T-helper 17 cell (primary cell): ENCODE data around the gene CCDC187. TPM values are rescaled to one million over a fixed set of nuclear protein-coding genes. Genes with fewer than 3 reads are reported as not detected.

Experiments used
- ATAC-seq: fragments of 150-1000 bp; cut with Tn5 transposase; 2 replicates; pipeline ENCODE4 v1.10.0; 2021; ENCODE audit warnings: mild to moderate bottlenecking, moderate library complexity
- DNase-seq, 3 donors: peaks; one replicate each; pipeline versions ENCODE4 v3.0.0 to v3.0.0-alpha.2; 2020 to 2021
- H3K9me3 ChIP-seq: one replicate; pipeline ENCODE4 v1.7.0; 2013; ENCODE audit warnings: low read length, mild to moderate bottlenecking; ENCODE audit not compliant: control insufficient read depth, poor library complexity, severe bottlenecking
- H3K27ac Mint-ChIP-seq: one replicate; pipeline ENCODE4 v1.8.0; 2022; ENCODE audit warnings: mild to moderate bottlenecking, moderate library complexity, mixed read lengths
- H3K27me3 Mint-ChIP-seq: one replicate; pipeline ENCODE4 v1.8.0; 2022; ENCODE audit warnings: mixed read lengths
- H3K36me3 Mint-ChIP-seq: one replicate; pipeline ENCODE4 v1.8.0; 2022; ENCODE audit warnings: low read depth, mixed read lengths
- H3K4me1 Mint-ChIP-seq: one replicate; pipeline ENCODE4 v1.8.0; 2022; ENCODE audit warnings: mild to moderate bottlenecking, mixed read lengths
- H3K4me3 Mint-ChIP-seq: one replicate; pipeline ENCODE4 v1.8.0; 2022; ENCODE audit warnings: mild to moderate bottlenecking, moderate library complexity, mixed read lengths
- total RNA-seq, 4 donors: library from RNA in 2 of 4; stranded (reverse) in 2 of 4; gene quantifications; one replicate each; pipeline ENCODE4 v1.2.3 and lab custom pipeline; 2022 to 2026

CCDC187 gene
- total RNA-seq, 2 donors from 2014 or later, result 0.12 TPM; not detected in 1

DNA sequence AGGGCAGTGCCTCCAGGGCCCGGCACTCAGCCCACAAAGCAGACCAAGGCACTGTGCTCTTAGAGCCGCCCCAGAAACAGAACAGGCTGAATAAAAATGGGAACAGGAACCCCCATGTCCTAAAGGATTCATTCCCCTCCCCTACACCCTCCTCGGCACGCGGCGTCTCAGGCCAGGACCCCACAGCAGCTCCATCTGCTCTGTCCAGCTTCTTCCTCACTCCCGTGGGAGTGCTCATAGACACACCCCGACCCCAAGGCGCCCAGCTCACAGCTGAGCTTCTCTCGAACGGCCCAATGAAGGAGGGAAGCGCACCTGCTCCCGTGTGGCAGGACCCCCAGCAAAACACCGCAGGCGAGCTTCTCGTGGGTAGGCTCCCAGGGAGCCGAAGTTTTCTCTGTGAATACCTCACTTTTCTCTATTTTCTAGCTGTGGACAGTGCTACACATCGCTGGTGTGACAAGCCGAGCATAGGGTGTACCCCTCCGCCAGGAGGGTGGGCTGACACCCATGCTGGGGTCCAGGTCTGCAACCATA lies 42.9 kb downstream of the CCDC187 start:
- no peak overlapping the region for H3K4me3 Mint-ChIP-seq
- no peaks in the 10 kb centered on the region for H3K4me1 Mint-ChIP-seq
- H3K27me3 Mint-ChIP-seq, result peaks cover 9% of the 10 kb centered on the region
- DNase-seq (no peak), ATAC-seq (no peak)
- H3K36me3 Mint-ChIP-seq, result no peaks in the 10 kb centered on the region
- no peak overlapping the region for H3K27ac Mint-ChIP-seq
- no peaks in the 10 kb centered on the region for H3K9me3 ChIP-seq

DNA sequence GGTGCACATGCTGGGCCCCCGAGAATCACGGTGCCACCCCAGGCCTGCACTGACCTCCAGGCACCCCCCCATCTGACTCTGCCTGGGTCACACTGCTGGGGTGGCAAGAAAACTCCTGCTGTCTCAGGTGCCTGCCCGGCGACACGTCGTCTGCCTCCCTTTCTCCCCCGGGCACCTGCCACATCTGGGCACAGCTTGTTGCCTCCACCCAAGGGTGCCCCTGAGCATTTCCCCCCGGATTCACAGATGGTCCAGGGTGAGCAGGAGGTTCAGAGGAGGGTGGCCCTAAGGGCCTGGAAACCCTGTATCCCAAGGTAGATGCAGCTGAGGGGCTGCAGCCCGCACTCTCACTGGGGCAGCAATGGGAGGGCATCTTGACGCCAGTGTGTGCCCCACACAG lies 43.4 kb downstream of the CCDC187 start:
- no peaks in the 10 kb centered on the region for H3K4me1 Mint-ChIP-seq
- no peaks in the 10 kb centered on the region for H3K9me3 ChIP-seq
- no peak overlapping the region for H3K4me3 Mint-ChIP-seq
- ATAC-seq (no peak), DNase-seq (no peak)
- H3K27ac Mint-ChIP-seq, result no peak overlapping the region
- H3K36me3 Mint-ChIP-seq, result no peaks in the 10 kb centered on the region
- peaks cover 9% of the 10 kb centered on the region for H3K27me3 Mint-ChIP-seq

DNA sequence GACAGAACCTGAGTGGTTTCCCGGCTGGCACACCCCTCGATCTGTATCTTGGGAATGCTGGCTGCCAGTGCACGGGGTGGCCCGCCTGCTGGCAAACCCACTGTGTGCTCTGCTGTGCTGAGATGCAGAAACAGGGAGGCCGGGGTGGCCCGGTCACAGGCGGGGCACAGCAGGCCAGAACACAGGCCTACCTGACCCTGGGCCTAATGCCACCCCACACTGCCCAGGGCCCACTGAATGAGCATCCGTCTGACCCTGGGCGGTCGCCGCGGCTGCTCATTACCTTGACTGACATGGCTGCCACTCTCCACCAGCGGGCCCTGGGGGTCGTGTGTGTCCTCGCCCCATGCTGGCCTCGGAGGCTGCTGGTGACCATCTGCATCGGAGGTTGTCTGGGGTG lies 44.1 kb downstream of the CCDC187 start:
- ATAC-seq, result no peak
- H3K27ac Mint-ChIP-seq, result no peak overlapping the region
- H3K4me1 Mint-ChIP-seq, result no peaks in the 10 kb centered on the region
- H3K27me3 Mint-ChIP-seq, result peaks cover 9% of the 10 kb centered on the region
- H3K4me3 Mint-ChIP-seq, result no peak overlapping the region
- H3K36me3 Mint-ChIP-seq, result no peaks in the 10 kb centered on the region
- H3K9me3 ChIP-seq, result no peaks in the 10 kb centered on the region
- no peak for DNase-seq

DNA sequence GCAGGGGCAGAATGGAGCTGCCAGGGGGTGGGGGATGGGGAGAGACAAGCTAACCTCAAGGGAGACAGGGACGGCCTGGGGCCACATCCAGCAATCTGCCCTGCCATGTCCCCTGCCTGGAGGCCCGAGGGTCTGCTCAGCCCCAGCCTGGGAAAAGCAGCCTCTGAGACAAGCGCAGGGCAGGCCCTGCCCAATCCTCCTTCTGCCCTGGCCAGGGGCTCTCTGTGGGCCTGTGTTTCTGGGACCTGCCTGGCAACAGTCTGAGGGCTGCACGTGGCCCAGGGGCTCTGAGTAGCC lies 44.4 kb downstream of the CCDC187 start:
- H3K36me3 Mint-ChIP-seq, result no peaks in the 10 kb centered on the region
- no peaks in the 10 kb centered on the region for H3K9me3 ChIP-seq
- peaks cover 9% of the 10 kb centered on the region for H3K27me3 Mint-ChIP-seq
- no peak overlapping the region for H3K27ac Mint-ChIP-seq
- DNase-seq, result no peak
- no peak for ATAC-seq
- H3K4me1 Mint-ChIP-seq, result no peaks in the 10 kb centered on the region
- H3K4me3 Mint-ChIP-seq, result no peak overlapping the region

DNA sequence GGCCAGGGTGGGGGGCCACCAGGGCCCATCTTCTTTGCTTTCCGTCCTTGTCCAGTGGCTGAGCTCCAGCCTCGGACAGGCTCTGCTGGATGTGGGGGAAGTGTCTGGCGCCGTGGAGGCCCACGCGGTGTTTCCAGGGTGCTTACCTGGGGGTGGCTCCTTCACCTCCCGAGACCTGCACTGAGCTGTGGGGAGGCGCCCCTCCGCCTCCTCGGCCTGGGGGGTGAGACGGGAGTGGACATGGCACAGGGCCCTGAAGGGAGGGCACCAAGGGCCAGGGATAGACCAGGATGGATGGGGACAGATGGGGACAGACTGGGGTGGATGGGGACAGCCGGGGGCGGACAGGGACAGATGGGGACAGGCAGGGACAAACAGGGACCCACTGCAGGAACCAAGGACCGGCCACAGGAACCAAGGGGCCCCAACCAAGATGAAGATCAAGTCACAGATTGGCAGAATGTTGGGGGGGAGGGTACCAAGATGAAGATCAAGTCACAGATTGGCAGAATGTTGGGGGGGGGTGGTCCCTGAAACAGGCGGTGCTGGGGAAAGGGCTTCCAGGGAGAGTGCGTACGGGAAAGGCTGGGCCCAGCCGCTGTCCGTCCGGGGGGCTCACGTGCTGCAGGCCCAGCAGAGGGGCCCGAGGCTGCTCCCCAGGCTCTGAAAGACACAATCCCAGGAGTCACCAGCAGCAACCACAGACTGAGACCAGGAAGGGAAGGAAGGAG lies 44.9 kb downstream of the CCDC187 start:
- H3K4me3 Mint-ChIP-seq, result no peak overlapping the region
- DNase-seq (no peak), ATAC-seq (no peak)
- H3K27ac Mint-ChIP-seq, result no peak overlapping the region
- peaks cover 9% of the 10 kb centered on the region for H3K27me3 Mint-ChIP-seq
- no peaks in the 10 kb centered on the region for H3K4me1 Mint-ChIP-seq
- no peaks in the 10 kb centered on the region for H3K36me3 Mint-ChIP-seq
- no peaks in the 10 kb centered on the region for H3K9me3 ChIP-seq

DNA sequence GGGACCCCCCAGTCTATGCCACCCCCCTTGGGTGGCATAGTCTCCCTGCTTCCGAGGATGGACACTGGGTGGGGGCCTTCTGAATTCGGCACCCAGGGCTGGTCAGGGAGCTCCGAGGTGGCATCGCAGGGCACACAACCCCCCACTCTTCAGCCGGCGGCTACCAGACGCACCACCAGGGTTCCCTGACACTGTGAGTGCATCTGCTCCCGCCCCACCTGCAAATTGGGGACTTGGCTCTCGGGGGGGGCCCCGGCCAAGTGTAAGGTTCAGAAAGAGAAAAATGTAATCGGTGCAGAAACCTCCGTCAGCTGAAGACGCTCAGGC lies 45.6 kb downstream of the CCDC187 start:
- ATAC-seq (no peak), DNase-seq (no peak)
- Mint-ChIP-seq H3K4me3 (no peak overlapping the region), H3K4me1 (no peaks in the 10 kb centered on the region), H3K27me3 (peaks cover 12% of the 10 kb centered on the region), H3K27ac (no peak overlapping the region), H3K36me3 (no peaks in the 10 kb centered on the region)
- no peaks in the 10 kb centered on the region for H3K9me3 ChIP-seq

DNA sequence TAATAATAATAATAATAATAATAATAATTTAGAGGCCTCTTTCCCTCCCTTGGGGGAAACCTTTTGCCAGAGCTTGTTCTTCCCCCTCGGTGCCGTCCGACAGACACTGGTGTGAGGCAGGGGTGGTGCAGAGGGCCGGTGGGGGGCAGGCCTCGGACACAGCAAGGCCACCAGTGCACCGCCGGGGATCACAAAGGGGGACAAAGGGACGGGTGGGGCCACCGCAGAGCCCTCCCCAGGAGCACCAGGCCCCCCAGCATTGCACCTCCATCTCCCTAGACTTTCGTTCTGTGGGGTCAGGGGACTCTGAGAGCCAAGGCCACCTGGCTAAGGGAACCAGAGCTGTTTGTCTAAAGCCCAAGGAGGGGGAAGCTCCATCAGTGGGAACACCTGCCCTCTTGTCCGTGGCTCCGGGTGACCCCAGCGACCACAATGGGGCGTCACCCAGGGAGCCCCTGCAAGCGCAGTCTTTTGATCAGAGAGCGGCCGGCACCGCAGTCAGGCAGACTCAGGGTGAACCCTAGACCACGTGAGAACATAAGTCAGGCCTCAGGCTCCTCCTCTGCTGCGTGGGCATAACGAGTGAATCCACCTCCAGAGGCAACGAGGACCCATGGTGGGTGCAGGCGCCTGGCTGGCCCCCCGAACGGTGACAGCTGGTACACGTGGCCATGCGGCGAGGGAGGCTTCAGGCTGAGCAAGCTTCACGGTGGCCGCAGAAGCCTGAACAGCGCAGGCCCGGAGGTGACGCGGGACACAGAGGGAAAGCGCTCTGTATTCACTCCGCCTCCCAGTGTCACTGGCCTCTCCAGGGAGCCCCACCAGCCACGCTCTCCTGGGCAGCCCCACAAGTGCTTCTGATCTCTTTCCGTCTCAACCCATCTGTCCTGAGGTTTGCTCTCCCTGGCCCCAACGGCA lies 46.3 kb downstream of the CCDC187 start:
- Mint-ChIP-seq H3K27me3 (peaks cover 17% of the 10 kb centered on the region), H3K4me1 (no peaks in the 10 kb centered on the region), H3K4me3 (no peak overlapping the region), H3K36me3 (no peaks in the 10 kb centered on the region), H3K27ac (no peak overlapping the region)
- DNase-seq (no peak), ATAC-seq (no peak)
- no peaks in the 10 kb centered on the region for H3K9me3 ChIP-seq

DNA sequence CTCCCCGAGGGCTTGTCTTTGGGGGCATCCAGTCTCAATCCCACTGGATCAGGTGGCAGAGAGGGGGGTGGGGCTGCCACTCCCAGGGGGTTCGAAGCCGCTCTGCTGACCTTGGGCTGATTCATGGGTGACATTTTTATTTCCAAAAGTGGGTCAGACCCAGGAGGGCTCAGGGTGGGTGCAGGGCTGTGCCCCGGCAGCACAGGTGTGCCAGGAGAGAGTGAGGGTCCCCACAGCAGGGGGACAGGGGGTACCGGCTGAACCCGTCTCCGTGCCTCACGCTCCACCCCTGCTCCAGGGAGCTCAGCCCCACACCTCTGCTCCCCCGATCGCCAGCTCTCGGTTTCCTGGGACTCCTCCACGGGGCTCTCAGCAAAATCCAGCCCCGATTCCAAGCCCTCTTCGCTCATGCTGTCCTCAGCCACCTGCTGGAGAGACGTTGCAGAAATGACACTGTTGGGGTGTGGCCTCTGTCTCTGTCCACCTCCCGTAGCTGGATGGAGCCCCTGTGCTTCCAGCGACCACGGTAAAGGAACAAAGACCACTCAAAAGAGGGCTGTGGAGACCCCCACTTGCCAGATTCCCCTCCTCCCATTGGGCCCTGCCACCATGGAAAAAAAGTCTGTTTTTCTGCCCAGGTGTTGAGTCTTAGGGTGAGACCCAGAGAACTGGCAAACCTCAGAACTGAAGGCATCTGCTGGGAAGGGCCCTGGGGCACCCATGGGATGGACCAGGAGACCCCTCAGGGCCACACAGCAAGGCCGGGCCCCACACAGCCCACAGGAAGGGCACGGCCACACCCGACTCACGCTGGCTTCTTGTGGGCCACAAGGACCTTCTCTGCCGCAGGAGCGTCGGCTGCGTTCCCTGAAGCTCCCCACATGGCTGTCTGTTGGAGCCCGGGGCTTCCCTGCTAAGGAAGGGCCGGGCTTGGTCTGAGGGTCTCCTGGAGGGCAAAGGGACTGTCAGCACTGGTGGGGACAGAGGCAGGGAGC lies 47.7 kb downstream of the CCDC187 start:
- peaks cover 17% of the 10 kb centered on the region for H3K27me3 Mint-ChIP-seq
- H3K4me3 Mint-ChIP-seq, result no peak overlapping the region
- H3K27ac Mint-ChIP-seq, result no peak overlapping the region
- H3K4me1 Mint-ChIP-seq, result no peaks in the 10 kb centered on the region
- no peak for ATAC-seq
- H3K9me3 ChIP-seq, result no peaks in the 10 kb centered on the region
- H3K36me3 Mint-ChIP-seq, result no peaks in the 10 kb centered on the region
- no peak for DNase-seq

DNA sequence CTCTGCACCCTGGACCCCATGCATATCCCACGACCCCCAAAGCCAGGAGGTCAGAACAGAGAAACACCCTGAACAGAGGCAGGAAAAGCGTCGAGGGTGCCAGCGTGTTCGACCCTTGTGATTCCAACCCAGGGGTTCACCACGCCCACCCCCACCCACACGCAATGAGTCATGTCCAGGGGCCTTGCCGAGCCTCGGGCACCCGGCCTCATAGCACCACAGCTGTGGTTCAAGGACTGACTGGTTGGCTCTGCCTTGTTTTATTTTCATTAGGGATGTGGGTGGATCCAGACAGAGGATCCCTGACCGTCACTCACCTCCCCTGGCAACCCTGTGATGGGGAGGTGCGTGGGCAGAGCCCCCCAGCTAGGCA lies 48.7 kb downstream of the CCDC187 start:
- no peak overlapping the region for H3K4me3 Mint-ChIP-seq
- H3K27me3 Mint-ChIP-seq, result peaks cover 17% of the 10 kb centered on the region
- no peaks in the 10 kb centered on the region for H3K9me3 ChIP-seq
- ATAC-seq, result no peak
- H3K4me1 Mint-ChIP-seq, result no peaks in the 10 kb centered on the region
- DNase-seq, result no peak
- no peaks in the 10 kb centered on the region for H3K36me3 Mint-ChIP-seq
- H3K27ac Mint-ChIP-seq, result no peak overlapping the region

DNA sequence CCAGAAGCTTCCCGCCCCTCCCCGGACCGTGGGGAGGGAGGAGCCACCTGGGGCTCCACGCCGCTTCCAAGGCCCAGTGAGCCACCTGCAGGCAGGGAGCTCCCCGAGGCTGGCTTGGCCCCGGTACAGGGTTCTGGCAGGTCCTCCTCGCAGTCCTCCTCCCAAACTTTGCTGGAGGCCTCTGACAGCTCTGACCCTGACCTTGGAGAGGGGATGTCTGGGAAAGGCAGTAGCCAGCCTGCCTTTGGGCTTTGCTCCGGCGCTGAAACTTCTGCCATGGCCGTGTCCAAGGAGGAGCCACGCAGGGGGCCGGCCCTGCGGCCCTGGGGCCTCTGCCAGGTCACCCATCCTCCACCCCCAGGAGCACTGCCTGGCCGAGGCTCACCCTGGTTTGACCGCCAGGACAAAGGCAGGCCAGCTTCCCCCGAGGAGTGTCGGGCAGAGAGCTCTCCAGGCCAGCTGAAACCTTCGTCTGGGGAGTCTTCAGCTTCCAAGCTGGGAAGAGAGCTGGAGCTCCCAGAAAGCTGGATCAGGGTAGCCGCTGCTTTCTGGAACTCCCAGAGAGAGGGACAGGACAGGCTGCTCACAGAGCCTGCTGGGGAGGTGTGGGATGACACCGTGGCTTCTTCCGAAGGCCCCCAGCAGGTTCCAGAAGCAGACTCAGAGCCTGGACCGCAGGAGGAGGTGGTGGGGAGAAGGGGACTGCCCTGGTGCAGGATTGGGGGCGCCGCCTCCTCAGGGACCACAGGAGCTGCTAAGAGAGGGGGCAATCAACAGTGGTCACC lies 49.3 kb downstream of the CCDC187 start:
- ATAC-seq, result no peak
- Mint-ChIP-seq H3K27me3 (peaks cover 17% of the 10 kb centered on the region), H3K4me3 (no peak overlapping the region), H3K4me1 (no peaks in the 10 kb centered on the region), H3K36me3 (no peaks in the 10 kb centered on the region), H3K27ac (no peak overlapping the region)
- DNase-seq, result no peak
- no peaks in the 10 kb centered on the region for H3K9me3 ChIP-seq

DNA sequence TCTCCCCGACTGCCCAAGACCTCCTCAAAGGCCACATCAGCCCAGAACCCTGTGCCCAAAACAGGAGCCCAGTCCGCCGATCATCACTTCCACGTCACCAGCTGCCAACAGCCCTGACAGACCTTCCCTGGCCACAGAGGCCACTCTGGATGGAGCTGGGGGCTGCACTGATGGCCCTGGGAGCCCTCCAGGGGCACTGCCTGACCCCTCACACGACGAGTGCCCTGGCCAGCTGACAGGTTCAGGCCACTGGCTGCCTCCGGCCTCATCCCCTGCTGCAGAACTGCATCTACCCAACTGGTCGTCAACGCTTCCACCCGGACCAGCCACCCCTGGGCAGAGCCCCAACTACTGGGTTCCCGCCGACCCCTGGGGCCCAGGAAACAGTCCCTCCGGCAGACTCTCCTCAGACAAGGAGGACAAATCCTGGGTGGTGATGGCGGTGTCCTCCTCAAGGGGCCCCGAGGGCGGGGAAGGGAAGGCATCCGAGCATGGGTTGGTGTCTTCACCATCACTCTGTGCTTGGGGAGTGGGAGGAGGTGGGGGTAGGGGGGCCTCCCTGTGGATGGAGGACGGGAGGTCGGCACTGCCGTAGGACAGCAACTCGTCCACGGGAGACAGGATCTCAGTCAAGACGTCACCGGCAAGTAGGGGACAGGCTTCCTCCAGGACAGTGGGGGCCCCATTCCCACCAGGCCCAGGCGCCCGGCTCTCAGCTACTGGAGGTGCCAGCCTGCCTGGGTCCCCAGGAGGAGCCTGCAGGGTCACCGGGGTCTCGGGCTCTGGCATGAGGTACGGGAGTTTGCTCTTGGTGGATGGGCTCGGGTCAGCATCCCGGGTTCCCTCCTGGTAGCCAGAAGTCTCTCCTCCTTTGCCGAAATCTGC lies 50.4 kb downstream of the CCDC187 start:
- no peak overlapping the region for H3K4me3 Mint-ChIP-seq
- ATAC-seq (no peak), DNase-seq (no peak)
- no peak overlapping the region for H3K27ac Mint-ChIP-seq
- H3K4me1 Mint-ChIP-seq, result no peaks in the 10 kb centered on the region
- no peaks in the 10 kb centered on the region for H3K36me3 Mint-ChIP-seq
- H3K27me3 Mint-ChIP-seq, result peaks cover 13% of the 10 kb centered on the region
- no peaks in the 10 kb centered on the region for H3K9me3 ChIP-seq

DNA sequence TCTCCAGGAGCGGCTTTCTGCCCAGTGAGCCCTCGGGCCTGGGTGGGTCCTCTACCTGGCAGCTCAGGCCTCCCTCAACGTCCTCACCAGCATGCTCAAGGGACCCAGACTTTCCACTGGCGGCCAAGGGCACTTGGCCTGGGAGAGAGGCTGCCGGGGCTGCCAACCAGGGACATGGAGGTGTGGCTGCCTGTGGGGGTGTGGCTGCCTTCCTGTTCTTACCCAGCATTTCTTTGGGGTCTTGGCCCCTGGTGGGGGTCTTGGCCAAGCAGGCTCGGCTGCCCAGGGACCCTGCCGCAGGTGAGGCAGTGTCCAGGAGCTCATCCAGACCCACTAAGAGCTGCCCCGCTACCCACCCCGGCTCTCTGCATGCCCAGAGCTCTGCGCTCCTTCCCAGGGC lies 51.0 kb downstream of the CCDC187 start:
- ATAC-seq (no peak), DNase-seq (no peak)
- Mint-ChIP-seq H3K27me3 (peaks cover 8% of the 10 kb centered on the region), H3K4me3 (no peak overlapping the region), H3K27ac (no peak overlapping the region), H3K36me3 (no peaks in the 10 kb centered on the region), H3K4me1 (no peaks in the 10 kb centered on the region)
- no peaks in the 10 kb centered on the region for H3K9me3 ChIP-seq
